ENCODE data around the gene GNG14. TPM values are rescaled to one million over a fixed set of nuclear protein-coding genes. Genes with fewer than 3 reads are reported as not detected.

Gene GNG14
- total and polyA plus RNA-seq, 2 of the 4 experiments (the other 2 are of a cell fraction), result not detected

DNA sequence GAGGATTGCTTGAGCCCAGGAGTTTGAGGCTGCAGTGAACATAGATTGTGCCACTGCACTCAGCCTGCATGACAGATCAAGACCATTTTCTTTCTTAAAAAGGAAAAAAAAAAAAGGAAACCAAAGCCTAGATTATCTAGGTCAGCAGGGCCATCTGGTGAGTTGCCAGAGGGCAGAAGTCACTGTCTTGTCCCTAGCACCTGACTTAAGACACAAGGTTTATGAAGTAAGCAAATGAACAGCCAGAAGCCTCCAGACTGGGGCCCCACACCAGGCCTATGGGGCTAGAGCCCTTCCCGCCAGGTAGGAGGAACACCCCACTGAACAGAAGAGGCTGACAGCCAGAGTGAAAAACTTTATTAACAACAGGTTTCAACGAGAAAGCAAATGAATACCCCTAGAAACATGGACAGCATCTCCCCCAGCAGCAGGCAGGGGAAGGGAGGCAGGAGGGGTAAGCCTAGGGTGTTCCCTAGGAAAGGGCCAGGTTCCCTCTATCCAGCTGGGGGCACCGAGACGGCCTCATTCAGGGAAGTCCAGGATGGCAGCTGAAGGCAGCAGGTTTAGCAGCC is 20.0 kb upstream of the GNG14 start:
- intact Hi-C loops (cut with micrococcal nuclease), result no loop called here

More for the DNA sequence above, 20.0 kb upstream of the GNG14 start:
- H2BK120ac ChIP-seq (ENCODE audit: low read depth, low read length), result no peak overlapping the region
- H2AK9ac ChIP-seq (replicated peaks; ENCODE audit: low read depth, low read length, poor library complexity), result no peak overlapping the region
- H3K18ac ChIP-seq (ENCODE audit: low read depth, low read length), result no peak overlapping the region
- H3K27me3 ChIP-seq (ENCODE audit: control insufficient read depth, insufficient read depth, low read length), result no peaks in the 10 kb centered on the region
- peaks cover 15% of the 10 kb centered on the region for H3K4me1 ChIP-seq (ENCODE audit: control insufficient read depth, insufficient read depth, low read length)
- no peak overlapping the region for H3K14ac ChIP-seq (replicated peaks; ENCODE audit: low read depth, low read length)
- H3K9ac ChIP-seq (ENCODE audit: low read depth, low read length), result no peak overlapping the region
- no peak overlapping the region for H3K56ac ChIP-seq (ENCODE audit: extremely low read depth, insufficient read depth, low read length)
- dilution Hi-C loops (cut with HindIII; ENCODE audit: low sequenced_read_pairs, unreplicated experiment) (no loop called here), in situ Hi-C loops (cut with MboI; ENCODE audit: low sequenced_read_pairs) (no loop called here)
- H2BK15ac ChIP-seq (ENCODE audit: low read depth, low read length), result no peak overlapping the region
- H2BK5ac ChIP-seq (ENCODE audit: low read depth, low read length, poor library complexity, severe bottlenecking), result no peak overlapping the region
- ATAC-seq (ENCODE audit: low read depth) (no peak), DNase-seq (no peak)
- ChIA-PET CTCF (no interaction called here), POLR2A (ENCODE audit: unreplicated experiment) (no interaction called here)
- no peak overlapping the region for H3K23ac ChIP-seq (ENCODE audit: low read depth, low read length)
- no peak overlapping the region for H4K5ac ChIP-seq (ENCODE audit: low read depth, low read length)
- WGBS, 2 experiments (ENCODE audit: extremely low coverage in 2 of 2, insufficient read length in 1 of 2), result no CpG with 5 or more reads among the region's 4 CpGs
- no peak overlapping the region for H3K4ac ChIP-seq (ENCODE audit: low read depth, low read length)
- H3K27ac ChIP-seq (ENCODE audit: insufficient read depth, low read length), result no peak overlapping the region
- no TSS peak for BruUV-seq (replicated peaks)
- peaks cover 38 to 69% of the 10 kb centered on the region in 2 experiments for H3K79me1 ChIP-seq (ENCODE audit: low read depth in 1 of 2, low read length in 2 of 2)
- no peak overlapping the region for H2BK20ac ChIP-seq (ENCODE audit: low read depth, low read length)
- no peak overlapping the region; the same call in 1 of the 2 replicates for H3K4me2 ChIP-seq (ENCODE audit: low read depth, low read length)
- H4K8ac ChIP-seq (ENCODE audit: low read depth in 2 of 2, low read length in 2 of 2), result no peak overlapping the region
- H3K9me3 ChIP-seq (ENCODE audit: control insufficient read depth, insufficient read depth, low read length), result no peaks in the 10 kb centered on the region
- peaks cover 14% of the 10 kb centered on the region; the same call in 1 of the 2 replicates for H3K36me3 ChIP-seq (ENCODE audit: control insufficient read depth, insufficient read depth, low read length)
- H3K4me3 ChIP-seq (ENCODE audit: insufficient read depth, low read depth, low read length), result no peak overlapping the region
- H4K20me1 ChIP-seq (ENCODE audit: insufficient read depth, low read length), result no peaks in the 10 kb centered on the region
- no peak overlapping the region for H4K91ac ChIP-seq (ENCODE audit: insufficient read depth, low read depth, low read length)
- no peak for TF ChIP-seq MAZ (IDR thresholded peaks at IDR 0.05; ENCODE audit: borderline replicate concordance, low read depth, low read length)
- no peak for TF ChIP-seq POLR2A (IDR thresholded peaks at IDR 0.05; ENCODE audit: low read depth, low read length)
- TF ChIP-seq, protein P1, sequence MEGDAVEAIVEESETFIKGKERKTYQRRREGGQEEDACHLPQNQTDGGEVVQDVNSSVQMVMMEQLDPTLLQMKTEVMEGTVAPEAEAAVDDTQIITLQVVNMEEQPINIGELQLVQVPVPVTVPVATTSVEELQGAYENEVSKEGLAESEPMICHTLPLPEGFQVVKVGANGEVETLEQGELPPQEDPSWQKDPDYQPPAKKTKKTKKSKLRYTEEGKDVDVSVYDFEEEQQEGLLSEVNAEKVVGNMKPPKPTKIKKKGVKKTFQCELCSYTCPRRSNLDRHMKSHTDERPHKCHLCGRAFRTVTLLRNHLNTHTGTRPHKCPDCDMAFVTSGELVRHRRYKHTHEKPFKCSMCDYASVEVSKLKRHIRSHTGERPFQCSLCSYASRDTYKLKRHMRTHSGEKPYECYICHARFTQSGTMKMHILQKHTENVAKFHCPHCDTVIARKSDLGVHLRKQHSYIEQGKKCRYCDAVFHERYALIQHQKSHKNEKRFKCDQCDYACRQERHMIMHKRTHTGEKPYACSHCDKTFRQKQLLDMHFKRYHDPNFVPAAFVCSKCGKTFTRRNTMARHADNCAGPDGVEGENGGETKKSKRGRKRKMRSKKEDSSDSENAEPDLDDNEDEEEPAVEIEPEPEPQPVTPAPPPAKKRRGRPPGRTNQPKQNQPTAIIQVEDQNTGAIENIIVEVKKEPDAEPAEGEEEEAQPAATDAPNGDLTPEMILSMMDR (conservative IDR thresholded peaks at IDR 0.05; ENCODE audit: low read depth, low read length), result no peak
- no peak for TF ChIP-seq CHD1 (IDR thresholded peaks at IDR 0.05; ENCODE audit: low read depth, low read length)
- no peak for TF ChIP-seq CEBPB (IDR thresholded peaks at IDR 0.05; ENCODE audit: low read depth, low read length)
- no peak for TF ChIP-seq RFX5 (IDR thresholded peaks at IDR 0.05; ENCODE audit: low read depth, low read length)
- TF ChIP-seq SMC3 (IDR thresholded peaks at IDR 0.05; ENCODE audit: low read depth, low read length), result no peak
- no peak for TF ChIP-seq FOS (IDR thresholded peaks at IDR 0.05; ENCODE audit: low read depth, low read length)
- no peak for TF ChIP-seq RAD21 (IDR thresholded peaks at IDR 0.05; ENCODE audit: low read length)
- TF ChIP-seq, protein P2, sequence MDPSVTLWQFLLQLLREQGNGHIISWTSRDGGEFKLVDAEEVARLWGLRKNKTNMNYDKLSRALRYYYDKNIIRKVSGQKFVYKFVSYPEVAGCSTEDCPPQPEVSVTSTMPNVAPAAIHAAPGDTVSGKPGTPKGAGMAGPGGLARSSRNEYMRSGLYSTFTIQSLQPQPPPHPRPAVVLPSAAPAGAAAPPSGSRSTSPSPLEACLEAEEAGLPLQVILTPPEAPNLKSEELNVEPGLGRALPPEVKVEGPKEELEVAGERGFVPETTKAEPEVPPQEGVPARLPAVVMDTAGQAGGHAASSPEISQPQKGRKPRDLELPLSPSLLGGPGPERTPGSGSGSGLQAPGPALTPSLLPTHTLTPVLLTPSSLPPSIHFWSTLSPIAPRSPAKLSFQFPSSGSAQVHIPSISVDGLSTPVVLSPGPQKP (IDR thresholded peaks at IDR 0.05; ENCODE audit: borderline replicate concordance, low read depth, low read length), result no peak
- TF ChIP-seq MAFK (IDR thresholded peaks at IDR 0.05; ENCODE audit: low read depth, low read length), result no peak
- TF ChIP-seq, protein P3, sequence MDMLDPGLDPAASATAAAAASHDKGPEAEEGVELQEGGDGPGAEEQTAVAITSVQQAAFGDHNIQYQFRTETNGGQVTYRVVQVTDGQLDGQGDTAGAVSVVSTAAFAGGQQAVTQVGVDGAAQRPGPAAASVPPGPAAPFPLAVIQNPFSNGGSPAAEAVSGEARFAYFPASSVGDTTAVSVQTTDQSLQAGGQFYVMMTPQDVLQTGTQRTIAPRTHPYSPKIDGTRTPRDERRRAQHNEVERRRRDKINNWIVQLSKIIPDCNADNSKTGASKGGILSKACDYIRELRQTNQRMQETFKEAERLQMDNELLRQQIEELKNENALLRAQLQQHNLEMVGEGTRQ (IDR thresholded peaks at IDR 0.05; ENCODE audit: low read depth, low read length), result no peak
- no peak for TF ChIP-seq BHLHE40 (IDR thresholded peaks at IDR 0.05; ENCODE audit: low read depth, low read length)
- no peak for TF ChIP-seq RCOR1 (IDR thresholded peaks at IDR 0.05; ENCODE audit: insufficient replicate concordance, low read length)
- TF ChIP-seq NFE2L2 (IDR thresholded peaks at IDR 0.05; ENCODE audit: low read depth, low read length), result no peak
- no peak overlapping the region for H2AK5ac ChIP-seq (ENCODE audit: low read depth, low read length)
- no peak overlapping the region for H2AFZ ChIP-seq (replicated peaks; ENCODE audit: low read length, poor library complexity)
- H3K9me1 ChIP-seq (ENCODE audit: insufficient read depth, low read length), result 0 out of 2 replicates have a peak, but pooled peaks cover 13% of the 10 kb centered on the region

Data from IMR-90 (cell line).